Endothelial cell of umbilical vein (primary cell): ENCODE data around the gene LIPI. TPM values are rescaled to one million over a fixed set of nuclear protein-coding genes. Genes with fewer than 3 reads are reported as not detected.
A peak's percentile ranks its signal among the peaks of the same experiment; 100 is the strongest.

Experiments
- Bru-seq: library from RNA; stranded (reverse); fragments of 400-500 nt; gene quantifications from one replicate; lab custom pipeline; 2021; lab: Mats Ljungman, UMichigan
- BruChase-seq, 2 experiments: library from RNA; stranded (reverse); fragments of 400-500 nt; gene quantifications; one replicate each; lab custom pipeline; 2021; lab: Mats Ljungman, UMichigan
- BruUV-seq: library from RNA; stranded (reverse); fragments of 400-500 nt; replicated peaks from 2 replicates; lab custom pipeline; 2021; lab: Mats Ljungman, UMichigan
- CTCF ChIA-PET: fragments of 300-600, 350-600 bp; sonication (Branson Sonifier 250); formaldehyde crosslinking; loops from one replicate; lab custom pipeline; 2021; ENCODE audit warnings: antibody characterized with exemption, inconsistent platforms; lab: Charles Lee
- POLR2A ChIA-PET: fragments of 300-600, 350-600 bp; sonication (Branson Sonifier 250); formaldehyde crosslinking; loops from one replicate; lab custom pipeline; 2021; ENCODE audit warnings: antibody characterized with exemption, inconsistent platforms; lab: Charles Lee
- DNase-seq: peaks from one replicate; pipeline ENCODE4 v3.0.0-alpha.2; 2011; ENCODE audit warnings: low read depth, low spot score
- FAIRE-seq: peaks from 2 replicates; lab custom pipeline; 2011; peaks lifted over from hg19 to GRCh38; lab: Jason Lieb, UNC
- H2AFZ ChIP-seq: 2 replicates; pipeline ENCODE4 v1.6.0; 2012; ENCODE audit warnings: low read depth, low read length, control low read depth, inconsistent platforms
- H3K27ac ChIP-seq: 2 replicates; pipeline ENCODE4 v1.5.1; 2011; ENCODE audit warnings: low read depth, mild to moderate bottlenecking, control low read depth, low read length, moderate library complexity; ENCODE audit not compliant: insufficient read depth
- H3K27me3 ChIP-seq, 2 experiments: 2 replicates each; pipeline versions ENCODE4 v1.6.0 to v1.6.1; 2011; ENCODE audit warnings: low read length in 2 of 2, mixed read lengths in 1 of 2; ENCODE audit not compliant: control insufficient read depth in 2 of 2, insufficient read depth in 2 of 2
- H3K36me3 ChIP-seq, 2 experiments: 2 replicates in 1 of 2; 3 replicates in 1 of 2; pipeline ENCODE4 v1.5.1; 2011; ENCODE audit warnings: low read length in 2 of 2, mild to moderate bottlenecking in 1 of 2, moderate library complexity in 1 of 2; ENCODE audit not compliant: control insufficient read depth in 2 of 2, insufficient read depth in 2 of 2; ENCODE audit errors: extremely low read depth in 1 of 2
- H3K4me1 ChIP-seq: 3 replicates; pipeline ENCODE4 v1.5.1; 2011; ENCODE audit warnings: mild to moderate bottlenecking, low read length; ENCODE audit not compliant: control insufficient read depth, insufficient read depth; ENCODE audit errors: extremely low read depth
- H3K4me2 ChIP-seq: 2 replicates; pipeline ENCODE4 v1.6.1; 2011; ENCODE audit warnings: low read length, control low read depth, mixed read lengths; ENCODE audit not compliant: insufficient read depth
- H3K4me3 ChIP-seq, 3 experiments: fragments of 200-600 bp in 1 of 3; sonication (generic), shearing (Covaris generic) in 1 of 3; replicated peaks in 1 of 3; 2 replicates each; pipeline ENCODE4 v1.5.1; 2011 to 2016; ENCODE audit warnings: control low read depth in 3 of 3, low read length in 3 of 3, mild to moderate bottlenecking in 2 of 3, inconsistent platforms in 1 of 3, low read depth in 1 of 3, moderate library complexity in 1 of 3; ENCODE audit not compliant: insufficient read depth in 1 of 3
- H3K79me2 ChIP-seq: 2 replicates; pipeline ENCODE4 v1.6.0; 2012; ENCODE audit warnings: low read length, inconsistent platforms; ENCODE audit not compliant: control insufficient read depth, insufficient read depth
- H3K9ac ChIP-seq: replicated peaks from 2 replicates; pipeline ENCODE3; 2011; ENCODE audit warnings: low read length, control low read depth; ENCODE audit not compliant: insufficient read depth; ENCODE audit errors: extremely low read depth
- H3K9me1 ChIP-seq: replicated peaks from 3 replicates; pipeline ENCODE4 v1.6.0; 2011; ENCODE audit warnings: mild to moderate bottlenecking, low read length; ENCODE audit not compliant: control insufficient read depth, insufficient read depth; ENCODE audit errors: extremely low read depth
- H3K9me3 ChIP-seq: replicated peaks from 2 replicates; pipeline ENCODE4 v1.5.1; 2012; ENCODE audit warnings: low read length, inconsistent platforms; ENCODE audit not compliant: control insufficient read depth, insufficient read depth
- H4K20me1 ChIP-seq: replicated peaks from 2 replicates; pipeline ENCODE3; 2011; ENCODE audit warnings: mild to moderate bottlenecking, low read length; ENCODE audit not compliant: control insufficient read depth, insufficient read depth; ENCODE audit errors: extremely low read depth
- EZH2 ChIP-seq: IDR thresholded peaks from 2 replicates; pipeline ENCODE4 v1.6.1; 2012; ENCODE audit warnings: borderline replicate concordance, low read depth, mild to moderate bottlenecking, moderate library complexity, low read length, inconsistent platforms; ENCODE audit not compliant: severe bottlenecking
- FOS ChIP-seq: IDR thresholded peaks from 2 replicates; pipeline ENCODE4 v1.6.1; 2011; ENCODE audit warnings: mild to moderate bottlenecking, low read length, moderate library complexity, borderline replicate concordance; ENCODE audit not compliant: insufficient read depth
- GATA2 ChIP-seq: IDR thresholded peaks from 2 replicates; pipeline ENCODE4 v1.7.0; 2011; ENCODE audit warnings: low read depth, mild to moderate bottlenecking, moderate library complexity, mixed read lengths, low read length; ENCODE audit not compliant: insufficient read length, insufficient read depth
- JUN ChIP-seq: IDR thresholded peaks from 2 replicates; pipeline ENCODE4 v1.6.1; 2011; ENCODE audit warnings: borderline replicate concordance, low read depth; ENCODE audit not compliant: insufficient read length, insufficient read depth
- MAX ChIP-seq: IDR thresholded peaks from 2 replicates; pipeline ENCODE4 v1.6.1; 2011; ENCODE audit not compliant: insufficient read depth, insufficient read length
- MYC ChIP-seq: IDR thresholded peaks from one replicate; pipeline ENCODE4 v1.6.1; 2011; ENCODE audit warnings: mild to moderate bottlenecking, low read depth, low read length
- POLR2A ChIP-seq: IDR thresholded peaks from 2 replicates; pipeline ENCODE4 v1.6.1; 2012; ENCODE audit warnings: low read depth, mild to moderate bottlenecking, control low read depth, low read length
- POLR2AphosphoS5 ChIP-seq: IDR thresholded peaks from 2 replicates; pipeline ENCODE4 v1.6.1; 2012; ENCODE audit warnings: low read depth, mild to moderate bottlenecking, control low read depth, low read length, moderate library complexity; ENCODE audit not compliant: insufficient read depth
- dilution Hi-C: fragments of 300-500 bp; cut with MboI; formaldehyde crosslinking; loops from one replicate; pipeline ENCODE4 v1.15.0; 2019; ENCODE audit warnings: low sequenced_read_pairs; ENCODE audit not compliant: extremely low pct_ligation_motif_present
- intact Hi-C: fragments of 100-400 bp; cut with micrococcal nuclease; formaldehyde crosslinking; loops from one replicate; pipeline ENCODE4 v1.10.0; 2022
- long read RNA-seq: library from polyadenylated mRNA; stranded (forward); transcript quantifications from one replicate; pipeline ENCODE4 v2.0.0, GENCODE V29; 2021
- polyA minus RNA-seq, 3 experiments: library from RNA; depleted of rRNA, polyadenylated mRNA; stranded (reverse); fragments of >200 nt; gene quantifications; 1 replicate in 1 of 3; 2 replicates in 2 of 3; pipeline ENCODE4 v1.2.3, GENCODE V29; 2011
- polyA plus RNA-seq, 4 experiments: library from polyadenylated mRNA; depleted of rRNA in 3 of 4; stranded (reverse) in 3 of 4; unstranded in 1 of 4; fragments of >200 nt; gene quantifications; 2 replicates each; pipeline versions ENCODE4 v1.2.1 to v1.2.3, GENCODE V29; 2011 to 2012; ENCODE audit warnings: missing spikeins in 1 of 4
- total RNA-seq: library from RNA; stranded (reverse); gene quantifications from 2 replicates; pipeline ENCODE4 v1.2.3, GENCODE V29; 2021
- TF ChIP-seq, protein P1 (sequence below), 2 donors: IDR thresholded peaks; 1 replicate in 1 of 2; 2 replicates in 1 of 2; pipeline ENCODE4 v1.5.1; 2011; ENCODE audit warnings: low read length in 2 of 2, mild to moderate bottlenecking in 2 of 2, moderate library complexity in 2 of 2, control low read depth in 1 of 2, inconsistent platforms in 1 of 2, low read depth in 1 of 2; ENCODE audit not compliant: insufficient read depth in 1 of 2; ENCODE audit errors: extremely low read depth in 1 of 2

Gene LIPI
- not detected in 2 replicates for total RNA-seq
- not detected in 2 replicates for polyA plus RNA-seq
- not detected in 2 replicates for polyA plus RNA-seq (2011; cell fraction: cytosol; rRNA removed)
- not detected in 2 replicates for polyA plus RNA-seq (2011; cell fraction: nucleus; rRNA removed)
- not detected in 2 replicates for polyA plus RNA-seq (2012)
- not detected in 2 replicates for polyA minus RNA-seq
- polyA minus RNA-seq (2011; cell fraction: cytosol; rRNA and poly(A)+ RNA removed) = not detected
- polyA minus RNA-seq (2011; cell fraction: nucleus; rRNA and poly(A)+ RNA removed) = not detected in 2 replicates
- Bru-seq, nascent RNA = not detected
- not detected for BruChase-seq, experiment 1, labeled RNA remaining after a 6-hour chase
- percentile 2 among the genes with signal in this experiment for BruChase-seq, experiment 2, labeled RNA remaining after a 2-hour chase
- long read RNA-seq = 0 reads

DNA sequence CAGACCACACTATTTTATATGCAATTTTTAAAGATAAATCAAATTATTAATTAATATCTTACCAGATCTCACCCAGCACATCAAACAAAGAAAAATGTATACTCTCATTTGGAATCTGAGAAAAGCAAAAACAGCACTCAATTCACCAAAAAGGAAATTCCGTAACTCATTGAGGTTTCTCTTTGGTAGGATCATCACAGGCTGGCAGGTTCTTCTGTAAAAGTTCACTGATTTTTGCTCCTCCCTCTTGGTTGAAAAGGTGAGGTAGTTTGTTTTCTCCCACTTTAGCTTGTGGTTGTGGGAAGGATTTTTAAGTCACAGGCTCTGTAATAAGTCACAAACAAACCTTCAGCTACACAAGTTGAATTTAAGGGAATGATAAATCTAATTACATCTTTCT, at the start of gene LIPI:
Gene LIPI (minus strand): TSS at position 218 of the 400 bp plus-strand sequence. CDS start 110 bp downstream, at position 108.
- H3K36me3 ChIP-seq = no peaks in the 10 kb centered on the region
- no peak within 1 kb of the TSS for H3K9ac ChIP-seq
- POLR2A ChIA-PET = no interaction called here
- no peaks in the 10 kb centered on the region for H3K9me1 ChIP-seq
- H3K4me2 ChIP-seq = no peak within 1 kb of the TSS
- TF ChIP-seq EZH2 (no peak), GATA2 (no peak), POLR2AphosphoS5 (no peak)
- no peaks in the 10 kb centered on the region for H3K79me2 ChIP-seq
- H3K4me1 ChIP-seq = no peaks in the 10 kb centered on the region
- no peak within 1 kb of the TSS for H3K4me3 ChIP-seq
- no peak for FAIRE-seq
- dilution Hi-C loops (no loop called here), intact Hi-C loops (no loop called here)
- no peaks in the 10 kb centered on the region for H3K27me3 ChIP-seq
- no peaks in the 10 kb centered on the region for H3K9me3 ChIP-seq
- H4K20me1 ChIP-seq = no peaks in the 10 kb centered on the region
- no TSS peak for BruUV-seq
- no peak within 1 kb of the TSS for H3K27ac ChIP-seq
- H2AFZ ChIP-seq = no peak within 1 kb of the TSS
- CTCF ChIA-PET = no interaction called here
- no peak for DNase-seq

DNA sequence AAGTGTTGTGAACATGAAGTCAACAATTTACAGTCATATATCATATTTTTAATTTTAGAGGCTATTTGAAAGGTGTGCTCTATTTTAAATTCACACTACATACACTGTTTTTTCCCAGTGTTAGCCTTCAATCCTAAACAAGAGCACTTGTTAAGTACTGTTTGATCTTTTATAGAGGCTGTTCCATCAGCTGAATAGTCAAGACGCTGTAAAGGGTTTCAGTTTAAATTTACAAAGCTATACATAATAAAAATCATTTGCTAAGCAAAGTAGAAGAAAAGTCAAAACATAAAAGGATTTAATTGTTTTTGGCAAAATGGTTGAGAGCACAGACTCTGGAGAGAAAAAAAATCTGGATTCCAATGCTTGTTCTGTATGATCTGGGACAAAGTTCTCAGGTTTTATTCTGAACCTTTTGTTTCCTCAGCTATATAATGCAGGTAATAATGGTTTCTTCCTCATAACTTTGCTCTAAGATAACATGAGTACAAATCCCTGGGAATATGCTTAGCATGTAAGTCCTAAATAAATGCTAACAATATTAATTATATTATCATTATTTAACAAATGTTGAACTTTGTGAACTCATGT, 49.5 kb upstream of the LIPI start:
- dilution Hi-C loops = no loop called here

More for the DNA sequence above, 49.5 kb upstream of the LIPI start:
- Histone ChIP-seq H3K9ac (no peak overlapping the region), H3K4me1 (no peaks in the 10 kb centered on the region), H4K20me1 (no peaks in the 10 kb centered on the region), H3K79me2 (no peaks in the 10 kb centered on the region), H3K9me3 (no peaks in the 10 kb centered on the region), H3K27me3 (no peaks in the 10 kb centered on the region), H3K4me3 (no peak overlapping the region), H3K27ac (no peak overlapping the region), H3K9me1 (no peaks in the 10 kb centered on the region), H2AFZ (no peak overlapping the region), H3K36me3 (no peaks in the 10 kb centered on the region), H3K4me2 (no peak overlapping the region)
- POLR2A ChIA-PET = no interaction called here
- CTCF ChIA-PET = interaction anchor here (1.4 to 1.9 kb wide), 2 partner anchors 16 to 513 kb away, joined by 5 to 7 read pairs; no protein-coding TSS in a partner anchor
- BruUV-seq = no TSS peak
- DNase-seq (no peak), FAIRE-seq (no peak)
- intact Hi-C loops = no loop called here
- no peak for TF ChIP-seq POLR2AphosphoS5
- no peak for TF ChIP-seq MYC
- TF ChIP-seq GATA2 = no peak
- no peak for TF ChIP-seq MAX
- no peak for TF ChIP-seq EZH2
- TF ChIP-seq JUN = no peak
- no peak for TF ChIP-seq POLR2A
- TF ChIP-seq, protein P1, sequence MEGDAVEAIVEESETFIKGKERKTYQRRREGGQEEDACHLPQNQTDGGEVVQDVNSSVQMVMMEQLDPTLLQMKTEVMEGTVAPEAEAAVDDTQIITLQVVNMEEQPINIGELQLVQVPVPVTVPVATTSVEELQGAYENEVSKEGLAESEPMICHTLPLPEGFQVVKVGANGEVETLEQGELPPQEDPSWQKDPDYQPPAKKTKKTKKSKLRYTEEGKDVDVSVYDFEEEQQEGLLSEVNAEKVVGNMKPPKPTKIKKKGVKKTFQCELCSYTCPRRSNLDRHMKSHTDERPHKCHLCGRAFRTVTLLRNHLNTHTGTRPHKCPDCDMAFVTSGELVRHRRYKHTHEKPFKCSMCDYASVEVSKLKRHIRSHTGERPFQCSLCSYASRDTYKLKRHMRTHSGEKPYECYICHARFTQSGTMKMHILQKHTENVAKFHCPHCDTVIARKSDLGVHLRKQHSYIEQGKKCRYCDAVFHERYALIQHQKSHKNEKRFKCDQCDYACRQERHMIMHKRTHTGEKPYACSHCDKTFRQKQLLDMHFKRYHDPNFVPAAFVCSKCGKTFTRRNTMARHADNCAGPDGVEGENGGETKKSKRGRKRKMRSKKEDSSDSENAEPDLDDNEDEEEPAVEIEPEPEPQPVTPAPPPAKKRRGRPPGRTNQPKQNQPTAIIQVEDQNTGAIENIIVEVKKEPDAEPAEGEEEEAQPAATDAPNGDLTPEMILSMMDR (IDR thresholded peaks at IDR 0.05; ENCODE audit: extremely low read depth in 1 of 2, insufficient read depth in 1 of 2, low read depth in 1 of 2, low read length in 2 of 2) = no peak
- no peak for TF ChIP-seq FOS
